ENCODE results near the gene MYO1B.

The MYO1B gene

DNA sequence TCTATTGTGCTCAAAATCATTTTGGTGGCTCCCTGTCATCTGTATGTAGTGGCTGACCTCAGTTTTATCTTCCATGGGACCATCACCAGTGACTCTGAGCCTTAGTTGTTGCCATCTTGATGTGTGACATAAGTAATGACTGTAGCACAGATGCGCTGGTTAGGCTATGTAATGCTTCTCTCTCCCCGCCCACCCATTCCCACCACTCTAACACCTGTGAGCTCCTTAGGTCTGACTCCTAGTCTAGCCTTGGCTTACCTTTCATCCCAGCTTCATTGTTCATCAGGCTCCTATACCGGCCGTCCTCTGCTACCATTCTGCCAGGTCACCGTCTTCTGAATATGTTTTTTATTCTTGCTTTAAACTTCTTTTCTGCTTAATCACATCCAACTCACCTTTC lies 17.2 kb downstream of the MYO1B start:
- no peak for DNase-seq (ENCODE audit: low spot score)

DNA sequence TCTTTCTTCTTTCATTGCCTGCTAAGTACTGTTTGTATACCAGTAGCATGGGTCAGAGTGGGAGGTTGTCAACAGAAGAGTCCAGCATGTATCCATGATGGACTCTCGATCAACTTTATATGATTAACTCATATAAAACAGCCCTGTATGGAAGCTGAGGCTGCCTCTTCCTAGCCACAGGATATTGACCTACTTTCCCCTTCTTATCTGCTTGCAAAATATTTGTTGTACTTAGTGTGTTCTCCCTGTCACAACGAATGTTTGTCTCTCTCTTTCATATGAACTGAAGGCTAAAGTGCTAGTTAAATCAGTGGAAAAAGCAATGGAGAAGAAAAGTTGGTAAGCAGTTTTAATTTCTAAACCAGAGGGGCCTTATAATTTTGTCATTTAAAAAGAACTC lies 17.8 kb downstream of the MYO1B start:
- no peak for DNase-seq (ENCODE audit: low spot score)

DNA sequence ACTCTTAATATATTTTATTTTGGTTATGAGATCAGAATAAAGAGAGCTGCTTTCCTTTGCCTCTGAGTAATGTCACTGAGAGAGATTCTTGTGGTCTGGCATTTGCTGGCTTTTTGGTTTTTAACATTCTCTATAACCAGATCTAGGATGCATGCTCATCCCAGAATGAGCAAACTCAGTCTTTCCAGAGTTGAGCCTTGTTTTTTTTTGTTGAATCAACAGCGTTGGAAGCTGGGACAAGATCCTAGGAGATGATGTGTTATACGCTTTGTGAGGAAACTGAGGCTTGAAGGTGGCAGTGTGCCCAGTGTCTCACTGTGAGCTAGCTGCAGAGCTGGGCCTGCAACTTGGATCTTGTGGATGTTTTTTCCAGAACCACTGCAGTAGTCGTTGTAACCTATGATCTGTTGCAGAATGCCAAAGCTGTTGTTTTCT lies 19.5 kb downstream of the MYO1B start:
- DNase-seq (ENCODE audit: low spot score), result no peak

DNA sequence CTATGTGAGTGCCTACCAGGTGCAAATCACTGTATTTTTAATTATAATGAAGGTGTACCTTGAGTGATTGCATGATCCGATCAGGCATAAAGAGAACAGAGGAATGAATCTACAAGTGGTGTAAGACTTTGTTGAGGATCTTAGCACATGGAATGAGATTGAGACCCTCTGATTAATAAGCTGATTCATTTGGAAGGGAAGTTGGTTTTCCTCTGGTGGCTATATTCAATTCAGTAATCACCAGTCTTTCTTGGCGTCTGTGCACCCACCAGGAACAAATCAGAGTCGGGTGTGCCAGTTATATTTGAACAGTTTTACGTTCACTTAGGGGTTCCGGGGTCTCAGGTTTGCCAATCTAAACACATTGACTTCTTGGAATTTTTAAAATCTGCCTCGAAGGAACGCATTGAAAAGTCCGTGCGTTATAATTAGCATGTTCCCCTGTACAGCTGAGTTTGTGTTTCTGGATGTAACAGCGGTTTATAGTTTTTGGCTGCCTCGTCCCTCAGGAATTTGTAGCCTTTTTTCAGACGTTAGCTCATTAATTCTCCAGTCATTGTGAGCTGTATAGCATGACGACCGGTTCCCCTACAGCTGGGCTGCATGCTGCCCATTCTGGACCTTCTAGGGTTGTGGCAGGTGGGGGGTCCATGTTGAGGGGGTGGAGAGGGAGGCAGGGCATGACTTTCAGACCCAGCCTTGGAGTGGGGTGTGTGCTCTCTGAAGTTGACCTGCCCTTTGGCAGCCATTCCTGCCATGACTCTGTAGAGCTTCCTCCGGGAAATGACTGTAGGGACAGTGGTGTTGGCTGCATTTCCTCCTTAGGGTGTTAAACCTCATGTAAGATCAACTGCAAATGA lies 20.3 kb downstream of the MYO1B start:
- no peak for DNase-seq (ENCODE audit: low spot score)

DNA sequence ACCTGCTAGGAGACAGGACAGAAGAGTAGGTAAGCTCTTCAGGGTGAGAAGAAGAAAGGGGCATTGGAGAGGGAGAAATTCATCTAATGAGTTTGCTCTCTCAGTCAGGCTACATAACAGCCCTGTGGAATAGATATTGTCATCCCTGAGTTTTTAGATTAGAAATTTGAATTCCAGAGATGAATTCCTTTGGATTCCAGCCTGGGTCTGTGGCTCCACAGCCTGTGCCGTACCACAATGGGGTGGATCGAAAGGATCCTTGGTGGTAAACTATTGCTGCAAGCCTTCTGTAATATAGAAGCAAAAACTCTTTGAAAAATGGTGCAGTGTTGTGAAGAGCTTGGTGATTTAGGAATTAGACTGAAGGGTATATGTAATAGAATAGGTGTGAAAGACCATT lies 21.0 kb downstream of the MYO1B start:
- no peak for DNase-seq (ENCODE audit: low spot score)

DNA sequence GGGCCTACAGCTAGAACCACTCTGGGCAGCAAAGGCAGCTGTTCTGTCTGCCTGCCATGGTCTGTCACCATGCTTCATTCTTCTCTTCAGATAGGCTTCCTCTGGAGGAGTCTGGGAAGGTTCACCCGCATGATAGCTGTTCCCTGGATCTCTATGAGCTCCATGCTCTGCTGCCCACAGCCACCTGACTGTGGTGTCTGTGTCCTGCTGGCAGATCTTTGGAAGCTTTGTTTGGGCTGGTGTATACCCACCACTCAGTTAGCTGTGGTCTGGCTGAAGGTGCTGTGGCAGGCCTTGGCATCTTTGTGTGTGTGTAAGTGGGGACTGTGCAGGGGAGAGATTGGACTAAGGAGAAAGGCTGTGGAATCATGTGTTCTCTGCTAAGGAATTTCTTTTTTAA lies 23.4 kb downstream of the MYO1B start:
- DNase-seq (ENCODE audit: low spot score), result no peak

DNA sequence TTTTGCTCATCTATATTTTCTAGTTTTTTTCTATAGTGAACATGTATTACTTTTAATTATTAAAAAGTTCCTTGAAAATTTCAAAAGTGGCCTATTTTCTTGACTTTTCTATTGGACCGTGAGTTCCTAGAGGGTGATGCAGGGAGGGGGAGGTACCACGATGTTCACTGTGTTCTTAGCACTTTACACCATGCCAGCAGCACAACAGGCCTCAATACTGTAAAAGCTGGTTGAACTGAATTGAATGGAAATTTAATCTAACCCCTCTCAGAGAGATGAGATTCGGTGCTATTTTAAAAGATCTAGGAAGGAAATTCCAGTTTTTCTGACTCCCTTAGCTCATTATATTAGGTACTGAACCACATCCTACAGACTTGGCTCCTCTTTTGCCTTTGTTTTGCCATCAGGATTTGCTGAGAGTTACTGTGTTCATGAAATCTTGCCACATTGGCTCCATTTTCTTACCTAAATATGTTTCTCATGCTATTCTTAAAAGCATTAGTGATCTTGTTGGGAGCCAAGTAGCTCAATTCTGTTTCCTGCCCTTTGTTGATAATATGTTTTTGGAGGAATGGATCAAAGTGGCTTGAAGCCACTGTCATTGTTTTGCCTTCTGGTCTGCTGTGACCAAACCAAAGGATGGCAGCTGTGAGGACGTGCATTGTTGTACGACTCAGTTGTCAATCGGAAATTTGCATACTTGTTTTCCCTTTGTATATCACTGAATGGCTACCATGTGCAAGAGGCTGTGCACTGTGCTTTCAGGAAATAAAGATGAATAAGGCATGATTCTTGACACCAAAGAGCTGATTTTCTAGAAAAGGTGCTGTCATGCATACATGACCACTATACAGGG lies 25.3 kb downstream of the MYO1B start:
- no peak for DNase-seq (ENCODE audit: low spot score)

DNA sequence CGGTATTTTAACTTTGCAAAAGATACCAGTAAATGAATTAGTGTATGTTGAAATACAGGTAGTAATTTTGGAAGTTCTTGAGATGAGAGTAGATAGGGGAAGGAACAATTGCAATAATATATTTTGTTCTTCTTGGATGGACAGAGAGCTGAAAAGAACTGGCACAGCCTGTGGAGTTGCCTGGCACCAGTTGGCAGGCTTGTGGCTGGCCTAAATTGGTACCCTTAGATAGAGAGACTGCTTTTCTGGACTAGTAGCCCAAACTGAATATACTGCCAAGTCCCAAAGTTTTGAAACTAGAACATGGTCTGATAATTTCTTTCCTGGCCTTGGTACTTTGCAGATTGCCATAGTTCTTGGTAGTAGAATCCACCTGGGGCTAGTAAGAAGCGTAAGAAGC lies 26.9 kb downstream of the MYO1B start:
- no peak for DNase-seq (ENCODE audit: low spot score)

DNA sequence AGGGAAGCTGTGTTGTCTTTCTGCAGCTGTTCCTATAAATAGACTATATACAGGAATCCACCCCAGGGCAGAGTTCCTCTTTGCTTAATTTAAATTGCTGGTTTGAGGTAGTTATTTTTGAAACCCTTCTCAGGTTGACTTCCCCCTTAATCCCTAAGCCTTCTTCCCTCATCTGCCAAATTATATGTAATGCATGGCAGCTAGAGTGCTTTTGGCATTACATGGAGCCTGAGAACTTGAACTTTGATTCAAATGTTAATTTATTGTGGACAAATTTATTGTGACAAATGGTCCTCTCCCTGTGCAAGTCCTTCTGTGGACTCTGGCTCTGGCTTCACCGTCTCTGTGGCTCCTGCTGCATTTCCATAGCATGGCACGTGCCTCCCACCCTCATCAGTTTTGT lies 29.2 kb downstream of the MYO1B start:
- DNase-seq (ENCODE audit: low spot score), result no peak

DNA sequence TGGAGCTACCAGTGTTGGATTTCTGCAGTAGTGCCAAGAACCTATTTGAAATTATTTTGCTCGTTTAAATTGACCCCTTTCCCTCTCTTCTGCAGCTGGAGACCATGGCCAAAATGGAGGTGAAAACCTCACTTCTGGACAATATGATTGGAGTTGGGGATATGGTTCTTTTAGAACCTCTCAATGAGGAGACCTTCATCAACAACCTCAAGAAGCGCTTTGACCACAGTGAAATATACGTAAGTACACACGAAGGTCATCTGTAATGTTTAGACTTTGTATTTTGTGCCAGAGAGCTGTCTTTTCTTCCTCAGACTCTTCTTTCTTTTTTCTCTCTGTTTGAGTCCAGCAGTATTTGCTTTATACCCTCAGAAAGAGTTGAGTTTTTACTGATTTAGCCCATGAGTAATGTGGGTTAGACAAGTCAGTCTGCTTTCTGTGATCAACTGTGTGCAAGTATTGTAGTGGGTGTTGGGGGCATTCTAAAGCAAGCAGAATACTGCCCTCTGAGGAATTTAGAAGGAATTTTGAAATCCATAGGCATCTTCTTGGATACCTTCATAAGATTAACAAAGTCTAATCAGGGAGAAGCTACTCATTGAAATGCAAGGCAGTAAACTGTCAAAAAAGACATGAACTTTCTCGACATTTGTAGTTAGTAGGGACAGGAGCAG lies 31.7 kb downstream of the MYO1B start:
- DNase-seq (ENCODE audit: low spot score), result no peak

DNA sequence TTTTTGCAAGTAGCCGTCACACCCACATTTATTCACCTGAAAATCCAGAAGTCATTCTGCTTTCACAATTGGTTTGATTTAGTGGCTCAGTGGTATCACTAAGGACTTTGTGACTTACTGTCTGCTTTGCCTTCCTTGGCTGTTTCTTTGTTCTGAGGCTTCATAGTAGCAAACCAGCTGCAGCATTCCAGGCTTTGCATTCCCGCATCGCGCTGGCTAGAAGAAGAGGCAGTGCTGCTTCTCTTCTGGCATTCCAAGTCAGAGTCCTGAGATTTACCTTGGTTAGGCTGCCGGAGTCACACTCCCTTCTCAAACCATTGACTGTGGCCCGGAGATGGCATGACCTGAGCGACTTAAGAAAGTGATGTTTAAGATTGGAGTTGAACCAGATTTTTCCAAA lies 35.1 kb downstream of the MYO1B start:
- no peak for DNase-seq (ENCODE audit: low spot score)

DNA sequence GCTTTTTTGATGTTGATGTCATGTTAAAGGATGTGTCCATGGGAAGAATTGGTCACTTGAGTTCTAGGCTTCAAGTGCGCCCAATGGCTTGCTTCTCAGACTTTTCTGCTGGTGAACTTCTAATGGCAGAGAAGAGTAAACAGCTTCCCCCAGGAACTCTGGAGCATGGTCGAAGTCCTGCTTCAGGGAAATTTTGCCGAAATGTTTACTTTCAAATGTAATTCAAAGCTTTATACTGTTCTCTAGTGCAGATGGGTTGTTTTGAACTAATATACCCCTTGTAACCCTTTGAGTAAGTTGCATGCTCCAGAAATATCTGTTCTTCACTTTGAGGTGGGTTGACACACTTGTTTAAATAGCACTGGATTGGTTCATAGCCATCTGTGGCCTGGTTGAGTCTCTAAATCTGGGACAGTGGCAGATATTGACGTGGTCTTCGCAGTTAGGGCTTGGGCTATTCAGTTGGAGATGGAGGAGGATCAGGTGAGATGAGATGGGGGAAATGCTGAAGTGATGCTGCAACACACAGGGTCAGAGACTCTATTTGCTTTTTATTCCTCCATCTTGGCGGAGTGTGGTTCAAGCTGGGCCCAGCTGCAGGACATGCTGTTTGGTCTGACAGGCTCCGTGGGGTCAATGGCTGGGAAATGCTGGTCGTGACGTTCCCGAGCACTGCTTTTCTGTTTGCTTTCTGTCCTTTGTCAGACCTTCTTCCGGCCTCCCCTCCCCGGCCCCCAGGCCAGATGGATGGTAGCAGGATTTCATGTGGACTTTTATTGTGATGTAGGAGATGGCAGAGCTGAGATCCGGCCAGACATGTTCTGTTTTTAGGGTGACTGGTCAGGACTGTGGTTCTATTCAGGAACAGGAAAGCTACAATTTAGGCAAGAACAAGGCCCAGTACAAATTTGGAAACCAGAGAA lies 35.9 kb downstream of the MYO1B start:
- no peak for DNase-seq (ENCODE audit: low spot score)

DNA sequence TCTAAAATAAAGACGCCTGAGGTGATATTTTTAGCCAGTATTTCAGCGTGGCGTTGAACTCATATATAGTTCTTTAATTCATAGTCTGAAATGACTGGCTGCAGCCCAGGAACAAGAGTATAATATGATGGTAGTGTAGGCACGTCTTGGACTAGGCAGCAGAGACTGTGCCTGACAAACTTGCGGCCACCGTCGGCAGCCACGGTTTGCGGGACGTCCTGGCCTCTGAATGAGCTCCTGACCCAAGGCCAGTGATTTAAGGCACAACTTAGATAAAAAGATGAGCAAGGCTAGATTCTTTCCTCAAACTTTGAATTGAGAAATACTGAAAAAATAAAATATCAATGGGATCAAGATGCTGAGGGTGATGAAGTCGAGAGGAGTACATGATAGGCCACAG lies 40.0 kb downstream of the MYO1B start:
- no peak for DNase-seq (ENCODE audit: low spot score)

DNA sequence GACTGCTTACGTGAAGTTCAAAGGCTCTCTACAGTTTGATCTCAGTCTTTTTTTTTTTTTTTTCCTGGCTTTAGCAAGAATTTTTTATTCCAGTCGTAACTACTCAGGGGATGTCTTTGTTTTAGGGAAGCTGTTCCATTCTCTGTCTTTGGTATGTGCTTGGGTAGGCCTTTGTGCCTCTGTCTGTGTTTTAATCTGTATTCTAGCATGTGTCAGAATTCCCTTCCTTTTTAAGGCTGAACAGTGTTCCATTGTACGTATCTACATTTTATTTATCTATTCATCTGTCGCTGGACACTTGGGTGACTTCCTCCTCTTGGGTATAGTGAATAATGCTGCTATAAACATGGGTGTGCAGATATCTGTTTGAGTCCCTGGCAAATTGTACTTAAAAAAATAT lies 42.6 kb downstream of the MYO1B start:
- DNase-seq (ENCODE audit: low spot score), result no peak

DNA sequence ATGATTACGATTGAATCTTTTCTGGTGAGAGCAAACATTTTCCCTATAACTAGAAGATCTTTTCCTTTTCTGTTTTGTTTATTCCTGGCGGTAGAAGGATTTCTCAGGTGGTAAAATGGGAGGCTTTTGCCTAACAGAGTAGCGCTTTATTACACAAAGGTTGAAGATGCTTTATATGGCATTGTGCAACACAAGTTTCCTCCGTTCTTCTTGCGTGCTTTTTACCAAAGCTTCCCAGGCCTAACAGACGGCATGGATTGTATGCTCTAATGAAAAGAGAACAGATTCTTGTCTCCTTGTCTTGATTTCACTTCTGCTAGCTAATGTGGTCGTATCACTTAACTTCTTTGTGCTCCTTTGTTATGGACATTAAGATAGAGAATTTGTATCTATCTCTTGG lies 43.8 kb downstream of the MYO1B start:
- no peak for DNase-seq (ENCODE audit: low spot score)

DNA sequence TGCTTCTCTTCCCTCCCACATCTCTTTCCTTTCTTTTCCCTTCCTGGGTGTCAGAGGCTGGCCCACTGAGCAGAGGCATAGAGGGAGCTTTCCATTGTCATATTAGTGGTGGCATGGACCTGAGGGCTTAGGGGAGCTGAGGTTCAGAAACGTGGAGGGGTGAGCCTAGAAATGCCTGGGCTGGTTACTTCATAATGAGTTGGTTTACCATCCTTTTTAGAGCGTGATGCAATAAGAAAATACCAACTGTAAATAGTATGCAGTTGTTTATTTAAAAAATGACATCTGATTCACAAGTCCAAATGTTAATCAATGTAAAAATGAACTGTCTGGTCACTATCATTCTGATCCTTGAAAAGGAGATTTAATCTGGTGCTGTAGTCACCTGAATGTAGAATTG lies 46.3 kb downstream of the MYO1B start:
- no peak for DNase-seq (ENCODE audit: low spot score)

DNA sequence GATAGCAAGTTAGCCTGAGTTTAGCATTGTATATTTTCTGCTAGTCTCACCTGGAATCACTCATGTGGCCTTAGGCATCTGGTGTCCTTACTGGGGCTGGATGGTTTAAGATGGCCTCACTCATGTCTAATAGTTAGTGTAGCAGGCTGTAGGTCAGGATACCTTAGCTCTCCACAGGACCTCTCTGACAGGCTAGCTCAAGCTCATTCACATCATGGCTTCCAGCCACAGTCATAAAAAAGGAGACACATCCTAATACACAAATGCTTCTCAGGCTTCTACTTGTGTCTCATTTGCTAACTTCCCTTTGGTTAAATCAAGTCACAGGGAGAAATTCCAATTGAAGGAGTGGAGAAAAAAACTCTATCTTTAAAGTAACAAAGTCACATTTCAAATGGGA lies 47.7 kb downstream of the MYO1B start:
- no peak for DNase-seq (ENCODE audit: low spot score)

DNA sequence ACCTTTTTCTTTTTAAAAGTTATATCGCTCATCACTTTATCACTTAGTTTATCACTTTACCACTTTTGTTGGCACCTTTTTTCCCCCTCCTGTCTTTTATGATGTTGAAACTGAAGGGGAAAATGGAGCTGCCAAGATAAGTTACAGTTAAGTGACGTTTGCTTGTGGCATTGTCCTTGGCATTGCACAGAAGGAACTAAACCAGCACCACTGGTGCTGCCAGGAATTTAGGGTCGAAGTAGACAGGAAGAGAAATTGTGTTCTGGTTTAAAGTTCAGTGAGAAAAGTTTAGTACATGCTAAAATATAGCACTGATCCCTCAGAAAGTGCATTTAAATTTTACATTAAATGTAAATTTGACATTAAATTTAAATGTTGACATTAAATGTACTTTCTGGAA lies 49.9 kb downstream of the MYO1B start:
- no peak for DNase-seq (ENCODE audit: low spot score)

DNA sequence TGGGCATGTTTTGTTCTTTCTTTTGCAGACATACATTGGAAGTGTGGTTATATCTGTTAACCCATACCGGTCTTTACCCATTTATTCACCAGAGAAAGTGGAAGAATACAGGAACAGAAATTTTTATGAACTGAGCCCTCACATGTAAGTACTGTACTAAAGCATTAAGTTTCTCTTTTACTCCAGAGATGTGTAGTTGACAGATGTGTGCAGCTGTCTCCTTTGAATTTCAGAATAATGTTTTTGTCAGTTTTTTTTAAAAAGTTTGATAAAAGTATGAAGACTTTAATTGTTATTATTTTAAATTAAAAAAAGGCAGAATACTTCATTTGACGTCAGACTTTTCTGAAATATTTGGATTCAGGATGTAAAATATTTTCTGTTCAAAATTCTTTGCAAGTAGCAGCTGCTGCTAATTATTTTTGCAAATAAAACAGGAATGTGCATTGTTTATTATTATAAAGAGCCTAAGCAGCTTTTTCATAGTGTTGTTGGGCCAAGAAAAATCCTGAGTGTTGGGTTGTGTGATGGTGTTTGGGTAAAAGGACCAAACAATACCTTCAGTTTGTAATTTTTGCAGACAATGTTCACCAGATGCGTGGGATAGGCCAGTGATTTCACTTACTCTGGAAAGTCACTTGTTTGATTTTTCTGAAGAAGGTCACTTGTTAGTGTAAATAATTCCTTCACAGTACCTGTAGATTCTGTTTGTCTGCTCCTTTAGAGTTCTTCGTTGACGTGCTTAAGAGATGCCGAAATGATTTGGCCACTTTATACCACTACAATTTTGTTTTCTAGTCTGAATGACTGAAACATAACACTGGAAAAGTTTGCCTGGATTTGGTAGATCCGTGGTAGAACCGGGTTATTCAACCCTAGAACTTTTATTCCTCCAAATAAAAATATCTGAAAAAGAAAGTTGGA lies 51.1 kb downstream of the MYO1B start:
- DNase-seq (ENCODE audit: low spot score), result no peak

DNA sequence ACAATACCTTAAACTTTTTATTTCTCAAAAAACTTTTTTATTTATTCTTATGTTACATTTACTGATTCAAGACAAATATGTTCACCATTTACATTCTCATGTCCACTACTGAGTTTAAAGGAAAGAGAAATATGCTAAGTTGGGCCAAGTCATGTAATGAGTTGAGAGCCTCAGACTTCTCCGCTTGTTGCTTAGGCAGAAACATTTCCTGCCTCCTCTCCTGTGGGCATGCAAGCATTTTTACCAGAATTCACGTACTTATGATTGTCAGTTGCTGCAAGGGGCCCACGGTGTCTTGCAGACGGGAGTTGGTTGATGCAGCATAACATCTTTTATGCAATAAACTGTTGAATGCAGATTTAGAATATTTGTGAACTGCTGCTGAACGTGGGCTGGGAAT lies 51.8 kb downstream of the MYO1B start:
- DNase-seq (ENCODE audit: low spot score), result no peak

DNA sequence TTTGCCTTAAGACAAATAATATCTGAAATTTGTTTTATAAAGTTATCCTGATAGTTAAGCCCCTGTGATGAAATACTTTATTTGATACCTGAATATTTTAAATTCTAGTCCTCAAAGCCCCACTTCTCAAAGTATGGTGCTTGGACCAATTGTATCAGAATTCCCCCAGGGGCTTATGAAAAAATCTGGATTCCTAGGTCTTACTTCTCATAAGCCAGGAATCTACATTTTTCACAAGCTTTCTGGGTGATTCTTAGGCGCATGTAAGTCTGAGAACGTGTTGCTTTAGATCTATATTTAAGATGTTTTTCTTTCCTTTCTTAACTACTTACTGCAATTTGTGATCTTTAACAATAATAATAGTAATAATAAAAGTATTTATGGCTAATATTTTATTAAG lies 53.1 kb downstream of the MYO1B start:
- DNase-seq (ENCODE audit: low spot score), result no peak
